Stimulated activated CD4-positive, alpha-beta T cell treated with anti-CD3 and anti-CD28 coated beads, Interleukin-12 subunit alpha, Interleukin-12 subunit beta, amount 100 ng/mL, for 24 hours (primary cell): ENCODE results near the gene AATF.
"Not testable (repeated sequence)": the region's sequence is repeated elsewhere in the genome, so short reads cannot be mapped to it uniquely, and the experiment has no call there.

Experiments used
- DNase-seq, 2 experiments: peaks; one replicate each; pipeline ENCODE4 v3.0.0-alpha.2; 2020; ENCODE audit warnings: low read depth in 2 of 2

Gene AATF

GRCh38 chr17:37047631-37048104 is 98.9 kb downstream of the AATF start:
- DNase-seq, result peak; percentile 60 to 80

GRCh38 chr17:37048811-37049210 is 100.1 kb downstream of the AATF start:
- no peak for DNase-seq

- no peak for DNase-seq
These were observed 102.2 kb downstream of the AATF start for GRCh38 chr17:37050920-37051319.

- DNase-seq, result no peak
These were observed 102.6 kb downstream of the AATF start for GRCh38 chr17:37051381-37051780.

GRCh38 chr17:37051833-37052232 is 103.1 kb downstream of the AATF start:
- DNase-seq, result no peak

- no peak for DNase-seq
These were observed 103.7 kb downstream of the AATF start for GRCh38 chr17:37052450-37052849.

- no peak for DNase-seq
These were observed 106.1 kb downstream of the AATF start for GRCh38 chr17:37054894-37055293.

GRCh38 chr17:37056622-37057021 is 107.9 kb downstream of the AATF start:
- DNase-seq, result no peak

- DNase-seq, result no peak
These were observed 110.7 kb downstream of the AATF start for GRCh38 chr17:37059493-37059892.

- no peak for DNase-seq
These were observed 111.3 kb downstream of the AATF start for GRCh38 chr17:37060094-37060493.

- no peak for DNase-seq
These were observed 112.2 kb downstream of the AATF start for GRCh38 chr17:37060928-37061327.

- DNase-seq, result no peak
These were observed 113.3 kb downstream of the AATF start for GRCh38 chr17:37062021-37062420.

GRCh38 chr17:37064206-37064605 is 115.5 kb downstream of the AATF start:
- no peak for DNase-seq

GRCh38 chr17:37064956-37065355 is 116.2 kb downstream of the AATF start:
- no peak for DNase-seq

GRCh38 chr17:37065486-37066321 is 117.0 kb downstream of the AATF start:
- no peak for DNase-seq

GRCh38 chr17:37066322-37067255 is 117.8 kb downstream of the AATF start:
- DNase-seq, result no peak

GRCh38 chr17:37067555-37068111 is 118.9 kb downstream of the AATF start:
- DNase-seq, result no peak

GRCh38 chr17:37068266-37068665 is 119.5 kb downstream of the AATF start:
- no peak for DNase-seq

- no peak for DNase-seq
These were observed 120.3 kb downstream of the AATF start for GRCh38 chr17:37069087-37069486.

GRCh38 chr17:37073464-37073863 is 124.7 kb downstream of the AATF start:
- DNase-seq, result not testable (repeated sequence)

GRCh38 chr17:37079065-37079708 is 130.4 kb downstream of the AATF start:
- no peak for DNase-seq

GRCh38 chr17:37079735-37080134 is 131.0 kb downstream of the AATF start:
- no peak for DNase-seq
